ENCODE results near the gene TATDN2.
A peak's percentile ranks its signal among the peaks of the same experiment; 100 is the strongest.

The TATDN2 gene

DNA sequence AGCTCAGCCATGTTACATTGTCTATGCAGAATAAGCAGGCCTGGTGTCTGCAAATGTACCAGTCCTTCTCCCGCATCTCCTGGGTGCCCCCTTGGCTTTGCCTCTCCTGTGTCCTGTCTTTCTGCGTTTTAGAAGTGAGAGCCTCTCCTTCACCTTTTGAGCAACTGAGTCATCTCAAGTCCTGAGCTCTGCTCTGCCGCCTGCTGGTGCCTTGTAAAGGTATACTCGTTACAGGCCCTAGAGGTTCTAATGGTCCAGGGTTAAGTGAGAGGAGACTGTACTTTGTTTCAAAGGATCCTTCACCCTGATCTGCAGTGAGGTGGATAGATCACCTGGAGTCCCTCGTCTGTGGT lies 31.9 kb downstream of the TATDN2 start:
- H3K9me3 ChIP-seq (ENCODE audit: control insufficient read depth, low read length): no peaks in the 10 kb centered on the region
- peaks cover 70% of the 10 kb centered on the region for H3K36me3 ChIP-seq (ENCODE audit: control insufficient read depth, insufficient read depth, low read length)
- H3K4me1 ChIP-seq (ENCODE audit: control insufficient read depth, insufficient read depth, low read length, poor library complexity, severe bottlenecking): peaks cover 22% of the 10 kb centered on the region
- H3K4me3 ChIP-seq (ENCODE audit: insufficient read depth, low read depth, low read length, poor library complexity, severe bottlenecking): no peak overlapping the region
- H3K27me3 ChIP-seq (replicated peaks; ENCODE audit: control insufficient read depth, insufficient read depth, low read length, poor library complexity, severe bottlenecking): no peaks in the 10 kb centered on the region
- no peak overlapping the region for H3K27ac ChIP-seq (ENCODE audit: insufficient read depth, low read length, poor library complexity, severe bottlenecking)
- no peak for DNase-seq

DNA sequence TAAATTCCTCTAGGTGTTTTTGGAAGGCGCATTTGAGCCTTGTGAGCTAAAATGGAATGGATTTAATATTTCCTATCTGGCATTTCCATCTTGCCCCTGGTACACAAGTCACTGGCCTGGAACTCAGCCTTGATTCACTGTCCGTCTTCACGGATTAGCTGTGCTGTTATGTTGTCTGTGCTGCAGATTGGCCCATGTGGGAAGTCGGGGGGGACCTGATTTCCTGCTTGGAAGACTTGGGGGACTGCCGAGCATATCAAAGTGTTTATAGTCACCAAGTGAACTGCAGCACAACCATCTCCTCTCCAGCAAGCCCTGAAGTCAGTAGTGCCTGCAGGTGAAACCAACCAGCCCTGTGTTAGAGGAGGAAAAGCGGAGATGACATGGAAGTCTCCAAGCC lies 32.3 kb downstream of the TATDN2 start:
- Histone ChIP-seq H3K36me3 (ENCODE audit: control insufficient read depth, insufficient read depth, low read length) (peaks cover 67% of the 10 kb centered on the region), H3K27ac (ENCODE audit: insufficient read depth, low read length, poor library complexity, severe bottlenecking) (no peak overlapping the region), H3K27me3 (replicated peaks; ENCODE audit: control insufficient read depth, insufficient read depth, low read length, poor library complexity, severe bottlenecking) (no peaks in the 10 kb centered on the region), H3K9me3 (ENCODE audit: control insufficient read depth, low read length) (no peaks in the 10 kb centered on the region), H3K4me1 (ENCODE audit: control insufficient read depth, insufficient read depth, low read length, poor library complexity, severe bottlenecking) (peaks cover 23% of the 10 kb centered on the region), H3K4me3 (ENCODE audit: insufficient read depth, low read depth, low read length, poor library complexity, severe bottlenecking) (no peak overlapping the region)
- no peak for DNase-seq

DNA sequence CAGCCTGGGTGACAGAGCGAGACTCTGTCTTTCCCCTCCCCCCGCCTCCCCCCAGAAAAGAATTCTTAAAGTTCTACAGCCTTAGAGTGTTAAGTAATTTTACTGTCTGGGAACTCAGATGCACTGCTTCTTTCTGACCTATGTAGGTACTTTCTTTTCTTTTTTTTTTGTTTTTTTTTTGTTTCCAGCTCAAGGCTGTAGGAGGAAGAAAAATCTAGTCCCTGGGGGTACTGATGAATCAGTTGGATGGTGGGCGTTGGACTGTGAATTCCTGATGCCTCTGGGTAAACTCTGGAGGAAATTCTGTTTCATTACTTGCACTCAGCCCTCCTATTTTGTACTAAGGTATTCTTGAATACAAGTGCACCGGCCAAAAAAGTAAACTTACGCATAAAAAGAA lies 33.7 kb downstream of the TATDN2 start:
- no peaks in the 10 kb centered on the region for H3K27me3 ChIP-seq (replicated peaks; ENCODE audit: control insufficient read depth, insufficient read depth, low read length, poor library complexity, severe bottlenecking)
- no peaks in the 10 kb centered on the region for H3K9me3 ChIP-seq (ENCODE audit: control insufficient read depth, low read length)
- no peak overlapping the region for H3K27ac ChIP-seq (ENCODE audit: insufficient read depth, low read length, poor library complexity, severe bottlenecking)
- H3K4me1 ChIP-seq (ENCODE audit: control insufficient read depth, insufficient read depth, low read length, poor library complexity, severe bottlenecking): peaks cover 23% of the 10 kb centered on the region
- H3K4me3 ChIP-seq (ENCODE audit: insufficient read depth, low read depth, low read length, poor library complexity, severe bottlenecking): no peak overlapping the region
- H3K36me3 ChIP-seq (ENCODE audit: control insufficient read depth, insufficient read depth, low read length): peaks cover 61% of the 10 kb centered on the region
- no peak for DNase-seq

DNA sequence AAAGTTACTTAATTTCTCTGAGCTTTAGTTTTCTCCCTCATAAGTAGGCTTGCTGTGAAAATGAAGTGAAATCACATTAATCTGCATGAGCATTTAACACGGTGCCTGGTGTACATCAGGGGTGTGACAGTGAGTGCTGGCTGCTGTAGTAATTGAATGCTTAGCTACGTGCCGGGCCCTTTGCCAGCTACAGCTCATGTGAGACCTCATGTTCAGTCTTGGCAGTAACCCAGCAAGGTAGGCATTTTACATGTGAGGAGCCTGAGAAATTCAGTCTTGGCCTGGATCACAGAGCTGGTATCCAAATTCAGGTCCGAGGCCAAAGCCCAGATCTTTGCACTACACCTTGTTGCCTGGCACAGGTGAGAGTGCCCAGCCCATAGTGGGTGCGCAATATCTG lies 35.4 kb downstream of the TATDN2 start:
- Histone ChIP-seq H3K27me3 (replicated peaks; ENCODE audit: control insufficient read depth, insufficient read depth, low read length, poor library complexity, severe bottlenecking) (no peaks in the 10 kb centered on the region), H3K4me3 (ENCODE audit: insufficient read depth, low read depth, low read length, poor library complexity, severe bottlenecking) (no peak overlapping the region), H3K27ac (ENCODE audit: insufficient read depth, low read length, poor library complexity, severe bottlenecking) (peak overlapping the region; percentile 41), H3K9me3 (ENCODE audit: control insufficient read depth, low read length) (no peaks in the 10 kb centered on the region), H3K4me1 (ENCODE audit: control insufficient read depth, insufficient read depth, low read length, poor library complexity, severe bottlenecking) (peaks cover 19% of the 10 kb centered on the region), H3K36me3 (ENCODE audit: control insufficient read depth, insufficient read depth, low read length) (peaks cover 56% of the 10 kb centered on the region)
- no peak for DNase-seq

DNA sequence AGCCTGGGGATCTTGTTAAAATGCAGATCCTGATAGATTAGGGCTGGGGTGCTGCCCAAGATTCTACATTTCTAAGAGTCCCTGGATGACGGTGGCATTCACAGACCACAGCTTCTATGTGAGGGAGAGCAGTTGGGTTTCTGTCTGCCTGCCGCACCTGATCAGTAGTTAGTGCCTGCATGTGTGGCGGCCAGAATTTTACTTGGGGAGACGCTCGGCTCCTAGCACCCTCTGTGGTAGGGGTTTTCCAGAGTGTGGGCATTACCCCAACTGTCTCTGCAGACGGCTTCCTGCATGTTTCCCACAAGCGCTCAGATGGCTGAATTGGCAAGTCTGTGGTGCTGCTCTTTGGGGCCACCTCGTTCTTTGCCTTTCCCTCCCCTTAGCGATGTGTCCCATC lies 36.2 kb downstream of the TATDN2 start:
- peaks cover 19% of the 10 kb centered on the region for H3K4me1 ChIP-seq (ENCODE audit: control insufficient read depth, insufficient read depth, low read length, poor library complexity, severe bottlenecking)
- no peak overlapping the region for H3K4me3 ChIP-seq (ENCODE audit: insufficient read depth, low read depth, low read length, poor library complexity, severe bottlenecking)
- peak overlapping the region; percentile 41 for H3K27ac ChIP-seq (ENCODE audit: insufficient read depth, low read length, poor library complexity, severe bottlenecking)
- DNase-seq: peak; percentile 40 to 48 (median 47)
- peaks cover 56% of the 10 kb centered on the region for H3K36me3 ChIP-seq (ENCODE audit: control insufficient read depth, insufficient read depth, low read length)
- no peaks in the 10 kb centered on the region for H3K9me3 ChIP-seq (ENCODE audit: control insufficient read depth, low read length)
- H3K27me3 ChIP-seq (replicated peaks; ENCODE audit: control insufficient read depth, insufficient read depth, low read length, poor library complexity, severe bottlenecking): no peaks in the 10 kb centered on the region

DNA sequence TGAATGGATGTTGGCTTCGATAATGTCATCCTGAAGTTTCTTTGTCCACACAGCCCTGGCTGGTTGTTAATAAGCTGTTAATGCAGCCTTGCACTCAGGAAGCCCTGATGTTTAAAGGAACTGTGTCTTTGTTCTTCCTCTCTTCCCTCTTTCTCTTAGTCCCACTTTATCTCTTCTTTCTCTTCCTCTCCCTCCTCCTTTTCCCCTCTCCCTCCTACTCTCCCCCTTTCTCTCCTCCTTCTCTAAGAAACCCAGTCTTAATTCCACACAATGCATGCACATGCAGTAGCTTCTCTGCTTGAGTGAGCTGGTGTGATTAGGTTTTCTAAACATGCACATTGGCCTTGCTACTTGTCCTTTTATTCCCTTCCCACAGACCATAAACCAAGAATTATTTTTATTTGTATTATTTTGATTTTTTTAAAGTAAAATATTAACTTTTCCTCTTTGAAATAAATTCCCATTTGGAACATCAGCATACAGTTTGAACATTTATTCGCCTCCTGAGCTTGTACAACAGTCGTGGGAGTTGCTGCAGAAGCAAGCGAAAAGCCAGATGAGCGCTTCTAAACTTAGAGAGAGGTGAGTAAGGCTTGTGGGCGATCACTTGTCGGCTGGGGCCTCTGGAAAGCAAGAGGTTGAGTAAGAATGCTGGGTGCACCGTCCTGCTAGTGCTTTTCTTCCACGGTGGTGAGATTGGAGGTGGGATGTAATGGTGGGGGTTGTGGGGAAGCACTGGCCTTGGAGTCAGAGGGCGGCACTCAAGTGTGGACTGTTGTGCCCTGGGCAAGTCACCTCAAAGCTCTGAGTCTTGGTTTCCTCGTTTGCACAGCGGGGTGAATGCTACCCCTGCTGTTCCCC lies 37.2 kb downstream of the TATDN2 start:
- Histone ChIP-seq H3K9me3 (ENCODE audit: control insufficient read depth, low read length) (no peaks in the 10 kb centered on the region), H3K27ac (ENCODE audit: insufficient read depth, low read length, poor library complexity, severe bottlenecking) (peak overlapping the region; percentile 41), H3K36me3 (ENCODE audit: control insufficient read depth, insufficient read depth, low read length) (peaks cover 47% of the 10 kb centered on the region), H3K4me3 (ENCODE audit: insufficient read depth, low read depth, low read length, poor library complexity, severe bottlenecking) (no peak overlapping the region), H3K4me1 (ENCODE audit: control insufficient read depth, insufficient read depth, low read length, poor library complexity, severe bottlenecking) (peaks cover 19% of the 10 kb centered on the region), H3K27me3 (replicated peaks; ENCODE audit: control insufficient read depth, insufficient read depth, low read length, poor library complexity, severe bottlenecking) (no peaks in the 10 kb centered on the region)
- DNase-seq: no peak

DNA sequence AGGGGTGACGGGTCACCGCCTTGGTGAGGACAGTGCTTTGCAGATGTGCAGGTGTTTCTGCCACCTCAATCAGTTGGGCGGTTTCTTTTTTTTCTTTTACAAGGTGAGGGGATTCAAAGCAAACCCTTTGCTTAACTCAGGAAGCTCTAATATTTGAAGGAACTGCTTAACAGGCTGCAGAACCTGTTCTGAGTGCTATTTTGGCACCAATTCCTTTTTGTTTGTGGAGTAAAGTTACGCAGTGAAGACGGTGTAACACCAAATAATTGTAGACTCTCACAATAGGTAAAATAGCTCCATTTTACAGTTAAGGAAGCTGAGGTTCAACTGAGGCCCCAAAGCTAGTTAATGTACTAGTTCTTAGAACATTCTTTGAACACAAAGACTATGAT lies 37.9 kb downstream of the TATDN2 start:
- H3K27ac ChIP-seq (ENCODE audit: insufficient read depth, low read length, poor library complexity, severe bottlenecking): no peak overlapping the region
- DNase-seq: no peak
- no peak overlapping the region for H3K4me3 ChIP-seq (ENCODE audit: insufficient read depth, low read depth, low read length, poor library complexity, severe bottlenecking)
- no peaks in the 10 kb centered on the region for H3K27me3 ChIP-seq (replicated peaks; ENCODE audit: control insufficient read depth, insufficient read depth, low read length, poor library complexity, severe bottlenecking)
- no peaks in the 10 kb centered on the region for H3K9me3 ChIP-seq (ENCODE audit: control insufficient read depth, low read length)
- peaks cover 19% of the 10 kb centered on the region for H3K4me1 ChIP-seq (ENCODE audit: control insufficient read depth, insufficient read depth, low read length, poor library complexity, severe bottlenecking)
- peaks cover 41% of the 10 kb centered on the region for H3K36me3 ChIP-seq (ENCODE audit: control insufficient read depth, insufficient read depth, low read length)

DNA sequence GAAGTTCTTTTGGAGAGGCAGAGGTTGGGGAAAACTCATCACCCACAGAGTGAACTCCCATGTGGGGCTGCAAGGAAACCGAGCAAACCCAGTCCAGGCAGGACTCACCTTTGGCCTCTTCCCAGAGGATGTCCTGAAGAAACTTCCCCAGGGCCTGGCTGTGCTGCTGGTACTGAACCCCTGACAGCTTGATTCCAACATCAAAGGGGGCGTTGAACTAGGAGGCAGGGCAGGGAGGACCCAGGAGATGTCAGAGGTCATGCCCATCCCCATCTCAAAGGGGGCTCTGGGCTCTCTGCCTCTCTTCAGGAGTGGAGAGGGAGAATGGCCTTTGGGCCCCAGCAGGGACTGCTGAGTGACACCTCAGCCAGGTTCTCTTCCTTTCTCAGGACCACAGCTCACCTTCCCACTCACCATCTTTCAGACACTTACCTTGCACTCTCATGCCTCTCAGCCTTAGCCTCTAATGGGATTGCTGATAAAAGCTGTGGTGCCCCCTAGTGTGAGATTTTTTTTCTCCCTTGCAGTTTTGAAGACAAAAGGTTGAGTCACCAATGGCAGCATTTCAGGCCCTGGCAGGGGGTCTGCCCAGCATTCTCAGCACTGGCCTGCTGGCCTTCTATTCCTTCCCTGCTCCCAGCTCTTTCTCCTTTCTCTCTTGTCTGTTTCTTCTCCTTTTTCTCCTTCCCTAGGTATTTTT lies 38.5 kb downstream of the TATDN2 start:
- Histone ChIP-seq H3K9me3 (ENCODE audit: control insufficient read depth, low read length) (no peaks in the 10 kb centered on the region), H3K4me1 (ENCODE audit: control insufficient read depth, insufficient read depth, low read length, poor library complexity, severe bottlenecking) (peaks cover 19% of the 10 kb centered on the region), H3K4me3 (ENCODE audit: insufficient read depth, low read depth, low read length, poor library complexity, severe bottlenecking) (no peak overlapping the region), H3K27ac (ENCODE audit: insufficient read depth, low read length, poor library complexity, severe bottlenecking) (no peak overlapping the region), H3K27me3 (replicated peaks; ENCODE audit: control insufficient read depth, insufficient read depth, low read length, poor library complexity, severe bottlenecking) (no peaks in the 10 kb centered on the region), H3K36me3 (ENCODE audit: control insufficient read depth, insufficient read depth, low read length) (peaks cover 36% of the 10 kb centered on the region)
- DNase-seq: no peak

DNA sequence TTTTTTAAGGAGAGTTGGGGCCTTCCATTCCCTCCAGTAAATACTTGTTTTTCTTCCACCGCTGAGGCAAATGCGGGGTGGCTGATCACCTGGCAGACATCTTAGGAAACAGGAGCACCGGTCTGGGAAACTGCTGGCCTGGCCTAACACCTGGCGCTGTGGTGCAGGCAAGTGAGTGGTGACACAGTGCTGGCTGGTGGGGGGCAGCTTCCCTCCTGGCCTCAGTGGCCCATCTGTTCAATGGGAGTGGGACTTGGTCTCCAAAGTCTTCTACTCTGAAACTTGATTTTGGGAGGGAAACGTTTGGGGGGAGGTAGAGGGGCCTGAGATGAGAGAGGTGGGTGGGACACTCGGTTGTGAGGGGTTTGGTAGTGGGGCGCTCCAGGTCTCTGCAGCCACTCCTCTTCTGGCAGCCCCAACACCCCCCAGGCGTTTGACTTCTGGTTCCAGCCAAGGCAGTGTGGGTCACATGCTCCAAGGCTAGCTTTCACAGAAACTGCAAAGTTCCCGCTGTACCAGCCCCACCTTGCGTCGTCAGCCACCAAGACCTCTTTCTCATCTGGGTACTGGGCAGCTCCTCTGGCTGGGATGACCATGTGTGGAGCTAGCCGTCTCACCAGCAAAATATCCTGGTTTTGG lies 39.8 kb downstream of the TATDN2 start:
- Histone ChIP-seq H3K27me3 (replicated peaks; ENCODE audit: control insufficient read depth, insufficient read depth, low read length, poor library complexity, severe bottlenecking) (no peaks in the 10 kb centered on the region), H3K9me3 (ENCODE audit: control insufficient read depth, low read length) (no peaks in the 10 kb centered on the region), H3K36me3 (ENCODE audit: control insufficient read depth, insufficient read depth, low read length) (peaks cover 28% of the 10 kb centered on the region), H3K4me3 (ENCODE audit: insufficient read depth, low read depth, low read length, poor library complexity, severe bottlenecking) (no peak overlapping the region), H3K4me1 (ENCODE audit: control insufficient read depth, insufficient read depth, low read length, poor library complexity, severe bottlenecking) (peaks cover 19% of the 10 kb centered on the region), H3K27ac (ENCODE audit: insufficient read depth, low read length, poor library complexity, severe bottlenecking) (no peak overlapping the region)
- DNase-seq: no peak

DNA sequence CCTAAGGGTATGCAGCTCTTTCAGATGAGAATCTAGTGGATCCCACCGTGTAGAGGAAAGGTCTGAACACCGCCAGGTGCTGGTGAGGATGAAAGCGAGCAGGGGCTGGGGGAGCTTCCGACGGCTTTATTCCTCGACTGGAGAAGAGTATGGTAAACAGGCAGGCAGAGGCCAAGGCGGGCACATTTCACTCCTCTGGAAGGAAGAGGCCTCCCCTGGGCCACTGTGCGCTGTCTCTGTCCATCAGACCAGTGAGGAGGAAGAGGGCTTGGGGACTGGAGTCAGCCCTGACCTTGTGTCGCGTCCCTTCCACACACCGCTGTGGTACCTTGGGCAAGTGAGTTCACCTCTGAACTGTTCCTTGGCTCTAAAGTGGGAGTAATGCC lies 40.3 kb downstream of the TATDN2 start:
- Histone ChIP-seq H3K27ac (ENCODE audit: insufficient read depth, low read length, poor library complexity, severe bottlenecking) (no peak overlapping the region), H3K4me3 (ENCODE audit: insufficient read depth, low read depth, low read length, poor library complexity, severe bottlenecking) (no peak overlapping the region), H3K27me3 (replicated peaks; ENCODE audit: control insufficient read depth, insufficient read depth, low read length, poor library complexity, severe bottlenecking) (no peaks in the 10 kb centered on the region), H3K36me3 (ENCODE audit: control insufficient read depth, insufficient read depth, low read length) (peaks cover 25% of the 10 kb centered on the region), H3K9me3 (ENCODE audit: control insufficient read depth, low read length) (no peaks in the 10 kb centered on the region), H3K4me1 (ENCODE audit: control insufficient read depth, insufficient read depth, low read length, poor library complexity, severe bottlenecking) (peaks cover 16% of the 10 kb centered on the region)
- no peak for DNase-seq
